GM23248 (cell line): Measurements from ENCODE around the gene OAF. TPM values are rescaled to one million over a fixed set of nuclear protein-coding genes. Genes with fewer than 3 reads are reported as not detected.

Source experiments
- DNase-seq: peaks from one replicate; pipeline ENCODE4 v3.0.0-alpha.2; 2015
- H2AFZ ChIP-seq: fragments of 200-600 bp; sonication (generic); 2 replicates; pipeline ENCODE4 v1.6.1; 2016; ENCODE audit warnings: antibody characterized with exemption
- H3F3A ChIP-seq: fragments of 200-600 bp; sonication (generic); 2 replicates; pipeline ENCODE4 v1.6.1; 2016; ENCODE audit warnings: mild to moderate bottlenecking, antibody characterized with exemption, mixed run types; ENCODE audit not compliant: insufficient read depth
- H3K27ac ChIP-seq: fragments of 200-600 bp; sonication (generic); 2 replicates; pipeline ENCODE4 v1.5.1; 2016; ENCODE audit warnings: mild to moderate bottlenecking
- H3K27me3 ChIP-seq: fragments of 200-600 bp; sonication (generic); replicated peaks from 2 replicates; pipeline ENCODE4 v1.6.1; 2016; ENCODE audit warnings: mild to moderate bottlenecking; ENCODE audit not compliant: insufficient read depth
- H3K36me3 ChIP-seq: fragments of 200-600 bp; sonication (generic); 2 replicates; pipeline ENCODE4 v1.6.1; 2016; ENCODE audit warnings: low read depth, mild to moderate bottlenecking
- H3K4me1 ChIP-seq: fragments of 200-600 bp; sonication (generic); 2 replicates; pipeline ENCODE4 v1.6.1; 2016; ENCODE audit warnings: mild to moderate bottlenecking; ENCODE audit not compliant: insufficient read depth
- H3K4me2 ChIP-seq: fragments of 200-600 bp; sonication (generic); one replicate; pipeline ENCODE4 v1.6.1; 2016; ENCODE audit warnings: mild to moderate bottlenecking; ENCODE audit not compliant: unreplicated experiment
- H3K4me3 ChIP-seq: fragments of 200-600 bp; sonication (generic); 2 replicates; pipeline ENCODE4 v1.5.1; 2016; ENCODE audit warnings: mild to moderate bottlenecking
- H3K79me2 ChIP-seq: fragments of 200-600 bp; sonication (generic); 2 replicates; pipeline ENCODE4 v1.6.1; 2016; ENCODE audit warnings: mild to moderate bottlenecking; ENCODE audit not compliant: insufficient read depth
- H3K9ac ChIP-seq: fragments of 200-600 bp; sonication (generic); 2 replicates; pipeline ENCODE4 v1.6.1; 2016; ENCODE audit warnings: mild to moderate bottlenecking
- H3K9me2 ChIP-seq: fragments of 200-600 bp; sonication (generic); 2 replicates; pipeline ENCODE4 v1.6.1; 2016; ENCODE audit warnings: mixed run types, mild to moderate bottlenecking, moderate library complexity; ENCODE audit not compliant: insufficient read depth
- H3K9me3 ChIP-seq: fragments of 200-600 bp; sonication (generic); one replicate; pipeline ENCODE4 v1.6.1; 2017; ENCODE audit warnings: low read depth
- H4K20me1 ChIP-seq: fragments of 200-600 bp; sonication (generic); 2 replicates; pipeline ENCODE4 v1.6.0; 2016; ENCODE audit not compliant: insufficient read depth
- EZH2 ChIP-seq: fragments of 200-600 bp; sonication (generic); IDR thresholded peaks from 2 replicates; pipeline ENCODE4 v1.6.1; 2018; ENCODE audit warnings: antibody characterized with exemption, mild to moderate bottlenecking; ENCODE audit not compliant: insufficient read depth, poor library complexity, severe bottlenecking
- EZH2phosphoT487 ChIP-seq: fragments of 200-600 bp; sonication (generic); IDR thresholded peaks from 2 replicates; pipeline ENCODE4 v1.6.1; 2018; ENCODE audit warnings: antibody characterized with exemption, moderate library complexity, mild to moderate bottlenecking, low read depth; ENCODE audit not compliant: insufficient read depth
- WGBS, 2 experiments: methylation state at CpG; one replicate each; pipeline ENCODE4 v1.1.6; 2015 to 2017; ENCODE audit warnings: low lambda C conversion rate in 2 of 2, low coverage in 1 of 2; ENCODE audit errors: missing lambda C conversion rate in 2 of 2; 5-methylcytosine and 5-hydroxymethylcytosine counted together
- in situ Hi-C: fragments of 300-500 bp; cut with MboI; formaldehyde crosslinking; loops from 2 replicates; pipeline ENCODE4 v1.15.0; 2020
- polyA plus RNA-seq: library from polyadenylated mRNA; unstranded; fragments of >200 nt; fragmentation: Nextera tagmentation; extraction: Ambion mirVana; gene quantifications from 2 replicates; pipeline ENCODE4 v1.2.1, GENCODE V29; 2016
- total RNA-seq: library from RNA; depleted of rRNA; stranded (reverse); fragments of >200 nt; shearing (Covaris generic); gene quantifications from 2 replicates; pipeline ENCODE4 v1.2.3, GENCODE V29; 2014

OAF gene
- total and polyA plus RNA-seq, 2 experiments from 2014 or later = 80.0 to 116 TPM

- 0 out of 2 replicates have a peak overlapping the region, but pooled peaks have one; percentile 39 for H2AFZ ChIP-seq
- no peaks in the 10 kb centered on the region for H3K9me2 ChIP-seq
- H3K9me3 ChIP-seq = no peaks in the 10 kb centered on the region
- peak overlapping the region; percentile 90 for H3K27ac ChIP-seq
- H3K27me3 ChIP-seq = no peaks in the 10 kb centered on the region
- H3K79me2 ChIP-seq = peaks cover 23% of the 10 kb centered on the region
- WGBS, 2 experiments = 34 to 36% methylated on average over 5 to 6 of the region's 6 CpGs
- no peaks in the 10 kb centered on the region for H4K20me1 ChIP-seq
- no peaks in the 10 kb centered on the region for H3K36me3 ChIP-seq
- peak overlapping the region; percentile 34 for H3K4me2 ChIP-seq
- H3F3A ChIP-seq = peaks cover 15% of the 10 kb centered on the region
- H3K4me3 ChIP-seq = no peak overlapping the region
- H3K9ac ChIP-seq = no peak overlapping the region
- in situ Hi-C loops = no loop called here
- TF ChIP-seq EZH2phosphoT487 (no peak), EZH2 (no peak)
- H3K4me1 ChIP-seq = peaks cover 38% of the 10 kb centered on the region
- peak; percentile 85 for DNase-seq
Observed at GRCh38 chr11:120208777-120209176, 2.1 kb upstream of the OAF start.

GRCh38 chr11:120209746-120210625 is 846 bp upstream of the OAF start:
- Histone ChIP-seq H3K27me3 (no peaks in the 10 kb centered on the region), H3K79me2 (peaks cover 35% of the 10 kb centered on the region), H3K9me3 (no peaks in the 10 kb centered on the region), H3K27ac (peak overlapping the region; percentile 90), H3K4me1 (peaks cover 42% of the 10 kb centered on the region), H3K4me2 (peak overlapping the region; percentile 73), H2AFZ (peak overlapping the region; percentile 94), H3K4me3 (peak overlapping the region; percentile 88), H3F3A (peaks cover 15% of the 10 kb centered on the region), H3K9me2 (no peaks in the 10 kb centered on the region), H3K9ac (peak overlapping the region; percentile 95), H3K36me3 (no peaks in the 10 kb centered on the region), H4K20me1 (no peaks in the 10 kb centered on the region)
- in situ Hi-C loops = no loop called here
- no peak for TF ChIP-seq EZH2phosphoT487
- no peak for TF ChIP-seq EZH2
- 11 to 14% methylated on average over 26 of the region's 26 CpGs for WGBS, 2 experiments
- DNase-seq = peak; percentile 46

- Histone ChIP-seq H4K20me1 (no peaks in the 10 kb centered on the region), H3K36me3 (no peaks in the 10 kb centered on the region), H3F3A (peaks cover 15% of the 10 kb centered on the region), H3K4me2 (peak overlapping the region; percentile 73), H3K4me3 (peak overlapping the region; percentile 88), H3K4me1 (peaks cover 47% of the 10 kb centered on the region), H3K79me2 (peaks cover 52% of the 10 kb centered on the region), H3K27ac (peak overlapping the region; percentile 90), H3K27me3 (no peaks in the 10 kb centered on the region), H2AFZ (peak overlapping the region; percentile 94), H3K9ac (peak overlapping the region; percentile 95), H3K9me3 (no peaks in the 10 kb centered on the region), H3K9me2 (no peaks in the 10 kb centered on the region)
- no peak for TF ChIP-seq EZH2phosphoT487
- TF ChIP-seq EZH2 = no peak
- DNase-seq = peak; percentile 57
- in situ Hi-C loops = no loop called here
- WGBS, 2 experiments = 1% methylated on average over 11 to 18 of the region's 18 CpGs
Observed at GRCh38 chr11:120211522-120212258, 858 bp downstream of the OAF start.

GRCh38 chr11:120212259-120212878 is 1.5 kb downstream of the OAF start:
- no peaks in the 10 kb centered on the region for H3K9me2 ChIP-seq
- no peaks in the 10 kb centered on the region for H3K27me3 ChIP-seq
- peak; percentile 48 for DNase-seq
- peak overlapping the region; percentile 54; the same call in 1 of the 2 replicates for H2AFZ ChIP-seq
- no peaks in the 10 kb centered on the region for H4K20me1 ChIP-seq
- H3K9me3 ChIP-seq = no peaks in the 10 kb centered on the region
- H3K4me1 ChIP-seq = peaks cover 47% of the 10 kb centered on the region
- 7 to 11% methylated on average over 12 to 13 of the region's 13 CpGs for WGBS, 2 experiments
- peaks cover 15% of the 10 kb centered on the region for H3F3A ChIP-seq
- H3K4me3 ChIP-seq = peak overlapping the region; percentile 88
- peak overlapping the region; percentile 90 for H3K4me2 ChIP-seq
- peaks cover 59% of the 10 kb centered on the region for H3K79me2 ChIP-seq
- TF ChIP-seq EZH2 (no peak), EZH2phosphoT487 (no peak)
- peak overlapping the region; percentile 45 for H3K27ac ChIP-seq
- no peaks in the 10 kb centered on the region for H3K36me3 ChIP-seq
- H3K9ac ChIP-seq = peak overlapping the region; percentile 95
- in situ Hi-C loops = no loop called here
